Activated CD8-positive, alpha-beta T cell treated with anti-CD3 and anti-CD28 coated beads for 36 hours (primary cell): ENCODE data around the gene ATXN7L1. TPM values are rescaled to one million over a fixed set of nuclear protein-coding genes. Genes with fewer than 3 reads are reported as not detected.
"Not testable (repeated sequence)": the region's sequence is repeated elsewhere in the genome, so short reads cannot be mapped to it uniquely, and the experiment has no call there.

Experiments used
- ATAC-seq: fragments of 200-7000 bp; cut with Tn5 transposase; one replicate; pipeline ENCODE4 v1.10.0; 2021; ENCODE audit warnings: mild to moderate bottlenecking, moderate library complexity
- CTCF ChIA-PET: fragments of 350-600 bp; sonication (Branson Sonifier 250); formaldehyde crosslinking; loops from one replicate; lab custom pipeline; 2021; ENCODE audit warnings: antibody characterized with exemption; lab: Charles Lee
- POLR2A ChIA-PET: fragments of 350-600 bp; sonication (Branson Sonifier 250); formaldehyde crosslinking; loops from one replicate; lab custom pipeline; 2021; ENCODE audit warnings: antibody characterized with exemption; lab: Charles Lee
- DNase-seq: peaks from one replicate; pipeline ENCODE4 v3.0.0-alpha.2; 2020
- H3K27ac Mint-ChIP-seq: one replicate; pipeline ENCODE4 v1.8.0; 2021; ENCODE audit warnings: mild to moderate bottlenecking, mixed read lengths
- H3K27me3 Mint-ChIP-seq: one replicate; pipeline ENCODE4 v1.8.0; 2021; ENCODE audit warnings: mixed read lengths
- H3K36me3 Mint-ChIP-seq: one replicate; pipeline ENCODE4 v1.8.0; 2021; ENCODE audit warnings: low read depth, mixed read lengths
- H3K4me1 Mint-ChIP-seq: one replicate; pipeline ENCODE4 v1.8.0; 2021; ENCODE audit warnings: low read depth, mixed read lengths
- H3K4me3 Mint-ChIP-seq: one replicate; pipeline ENCODE4 v1.8.0; 2021; ENCODE audit warnings: mild to moderate bottlenecking, moderate library complexity, mixed read lengths
- H3K9me3 Mint-ChIP-seq: one replicate; pipeline ENCODE4 v1.8.0; 2021; ENCODE audit warnings: mixed read lengths
- intact Hi-C: fragments of 100-400 bp; cut with micrococcal nuclease; formaldehyde crosslinking; loops from one replicate; pipeline ENCODE4 v1.10.0; 2022
- total RNA-seq, 2 experiments: library from RNA; stranded (reverse); gene quantifications; one replicate each; pipeline ENCODE4 v1.2.3, GENCODE V29; 2021
- TF ChIP-seq, protein P1 (sequence below): fragments of 200-600 bp; IDR thresholded peaks from one replicate; pipeline ENCODE4 v1.8.0; 2022; ENCODE audit warnings: antibody characterized with exemption, mild to moderate bottlenecking

The ATXN7L1 gene
- total RNA-seq, 2 experiments from 2014 or later, result 4.8 to 5.3 TPM

DNA sequence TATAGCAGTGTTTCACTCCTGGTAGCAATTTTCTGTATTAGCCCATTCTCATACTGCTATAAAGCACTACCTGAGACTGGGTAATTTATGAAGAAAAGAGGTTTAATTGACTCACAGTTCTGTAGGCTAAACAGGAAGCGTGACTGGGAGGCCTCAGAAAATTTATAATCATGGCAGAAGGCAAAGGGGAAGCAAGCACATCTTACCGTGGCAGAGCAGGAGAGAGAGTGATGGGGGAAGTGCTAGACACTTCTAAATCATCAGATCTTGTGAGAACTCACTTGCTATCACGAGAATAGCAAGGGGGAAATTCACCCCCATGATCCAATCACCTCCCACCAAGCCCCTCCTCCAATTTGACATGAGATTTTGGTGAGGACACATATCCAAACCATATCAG lies 163.5 kb downstream of the ATXN7L1 start:
- intact Hi-C loops, result no loop called here
- CTCF ChIA-PET, result no interaction called here
- no peak for ATAC-seq
- Mint-ChIP-seq H3K4me3 (no peak overlapping the region), H3K27me3 (no peaks in the 10 kb centered on the region), H3K4me1 (peaks cover 8% of the 10 kb centered on the region), H3K27ac (no peak overlapping the region), H3K36me3 (peaks cover 24% of the 10 kb centered on the region), H3K9me3 (peaks cover 23% of the 10 kb centered on the region)
- POLR2A ChIA-PET, result no interaction called here
- TF ChIP-seq, protein P1, sequence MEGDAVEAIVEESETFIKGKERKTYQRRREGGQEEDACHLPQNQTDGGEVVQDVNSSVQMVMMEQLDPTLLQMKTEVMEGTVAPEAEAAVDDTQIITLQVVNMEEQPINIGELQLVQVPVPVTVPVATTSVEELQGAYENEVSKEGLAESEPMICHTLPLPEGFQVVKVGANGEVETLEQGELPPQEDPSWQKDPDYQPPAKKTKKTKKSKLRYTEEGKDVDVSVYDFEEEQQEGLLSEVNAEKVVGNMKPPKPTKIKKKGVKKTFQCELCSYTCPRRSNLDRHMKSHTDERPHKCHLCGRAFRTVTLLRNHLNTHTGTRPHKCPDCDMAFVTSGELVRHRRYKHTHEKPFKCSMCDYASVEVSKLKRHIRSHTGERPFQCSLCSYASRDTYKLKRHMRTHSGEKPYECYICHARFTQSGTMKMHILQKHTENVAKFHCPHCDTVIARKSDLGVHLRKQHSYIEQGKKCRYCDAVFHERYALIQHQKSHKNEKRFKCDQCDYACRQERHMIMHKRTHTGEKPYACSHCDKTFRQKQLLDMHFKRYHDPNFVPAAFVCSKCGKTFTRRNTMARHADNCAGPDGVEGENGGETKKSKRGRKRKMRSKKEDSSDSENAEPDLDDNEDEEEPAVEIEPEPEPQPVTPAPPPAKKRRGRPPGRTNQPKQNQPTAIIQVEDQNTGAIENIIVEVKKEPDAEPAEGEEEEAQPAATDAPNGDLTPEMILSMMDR, result no peak
- no peak for DNase-seq

DNA sequence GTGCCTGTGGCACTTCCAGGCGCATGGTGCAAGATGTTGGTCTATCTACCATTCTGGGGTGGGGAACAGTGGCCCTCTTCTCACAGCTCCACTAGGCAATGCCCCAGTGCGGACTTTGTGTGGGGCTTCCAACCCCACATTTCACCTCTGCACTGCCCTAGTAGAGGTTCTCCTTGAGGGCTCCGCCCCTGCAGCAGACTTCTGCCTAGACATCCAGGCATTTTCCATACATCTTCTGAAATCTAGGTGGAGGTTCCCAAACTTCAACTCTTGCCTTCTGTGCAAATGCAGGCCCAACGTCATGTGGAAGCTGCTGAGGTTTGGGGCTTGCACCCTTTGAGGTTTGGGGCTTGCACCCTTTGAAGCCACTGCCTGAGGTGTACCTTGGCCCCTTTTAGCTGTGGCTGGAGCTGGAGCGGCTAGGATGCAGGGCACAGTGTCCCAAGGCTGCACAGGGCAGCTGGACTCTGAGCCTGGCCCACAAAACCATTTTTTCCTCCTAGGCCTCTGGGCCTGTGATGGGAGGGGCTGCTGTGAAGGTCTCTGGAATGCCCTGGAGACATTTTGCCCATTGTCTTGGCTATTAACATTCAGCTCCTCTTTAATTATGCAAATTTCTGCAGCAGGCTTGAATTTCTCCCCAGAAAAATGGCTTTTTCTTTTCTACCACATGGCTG lies 164.5 kb downstream of the ATXN7L1 start:
- H3K27me3 Mint-ChIP-seq, result no peaks in the 10 kb centered on the region
- ATAC-seq (no peak), DNase-seq (no peak)
- CTCF ChIA-PET, result no interaction called here
- intact Hi-C loops, result no loop called here
- H3K36me3 Mint-ChIP-seq, result peaks cover 24% of the 10 kb centered on the region
- TF ChIP-seq, protein P1, result no peak
- H3K4me1 Mint-ChIP-seq, result peaks cover 15% of the 10 kb centered on the region
- H3K9me3 Mint-ChIP-seq, result peaks cover 23% of the 10 kb centered on the region
- no peak overlapping the region for H3K4me3 Mint-ChIP-seq
- POLR2A ChIA-PET, result no interaction called here
- no peak overlapping the region for H3K27ac Mint-ChIP-seq

DNA sequence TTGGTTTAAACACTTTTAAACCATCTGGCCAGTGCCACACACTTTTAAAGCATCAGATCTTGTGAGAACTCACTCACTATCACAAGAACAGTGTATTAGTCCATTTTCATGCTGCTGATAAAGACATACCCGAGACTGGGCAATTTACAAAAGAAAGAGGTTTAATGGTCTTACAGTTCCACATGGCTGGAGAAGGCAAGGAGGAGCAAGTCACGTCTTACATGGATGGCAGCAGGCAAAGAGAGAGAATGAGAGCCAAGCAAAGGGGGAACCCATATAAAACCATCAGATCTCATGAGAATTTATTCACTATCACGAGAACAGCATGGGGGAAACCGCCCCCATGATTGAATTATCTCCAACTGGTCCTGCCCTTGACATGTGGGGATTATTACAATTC lies 165.7 kb downstream of the ATXN7L1 start:
- POLR2A ChIA-PET, H3K27me3 Mint-ChIP-seq, intact Hi-C loops, DNase-seq, ATAC-seq, H3K4me3 Mint-ChIP-seq, H3K27ac Mint-ChIP-seq, CTCF ChIA-PET: not testable (repeated sequence)
- Mint-ChIP-seq H3K36me3 (peaks cover 24% of the 10 kb centered on the region), H3K9me3 (peaks cover 23% of the 10 kb centered on the region), H3K4me1 (peaks cover 15% of the 10 kb centered on the region)

DNA sequence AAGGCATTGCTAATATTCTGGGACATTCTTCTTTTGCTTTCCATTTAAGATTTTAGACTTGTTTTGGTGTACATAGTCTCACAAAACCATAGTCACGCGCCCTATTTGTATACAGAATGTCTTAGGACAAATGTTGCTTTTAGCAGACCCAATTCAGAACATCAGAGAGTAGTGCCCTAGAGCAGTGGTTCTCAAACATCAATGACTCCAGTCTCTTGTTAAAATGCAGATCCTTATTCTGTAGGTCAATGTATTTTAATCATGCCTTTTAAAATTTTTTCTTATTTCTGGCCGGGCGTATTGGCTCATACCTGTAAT lies 167.7 kb downstream of the ATXN7L1 start:
- Mint-ChIP-seq H3K4me3 (no peak overlapping the region), H3K27me3 (no peaks in the 10 kb centered on the region), H3K36me3 (peaks cover 24% of the 10 kb centered on the region), H3K9me3 (peaks cover 23% of the 10 kb centered on the region), H3K27ac (no peak overlapping the region), H3K4me1 (peaks cover 15% of the 10 kb centered on the region)
- TF ChIP-seq, protein P1, result no peak
- ChIA-PET CTCF (no interaction called here), POLR2A (no interaction called here)
- no peak for ATAC-seq
- DNase-seq, result no peak
- intact Hi-C loops, result no loop called here

DNA sequence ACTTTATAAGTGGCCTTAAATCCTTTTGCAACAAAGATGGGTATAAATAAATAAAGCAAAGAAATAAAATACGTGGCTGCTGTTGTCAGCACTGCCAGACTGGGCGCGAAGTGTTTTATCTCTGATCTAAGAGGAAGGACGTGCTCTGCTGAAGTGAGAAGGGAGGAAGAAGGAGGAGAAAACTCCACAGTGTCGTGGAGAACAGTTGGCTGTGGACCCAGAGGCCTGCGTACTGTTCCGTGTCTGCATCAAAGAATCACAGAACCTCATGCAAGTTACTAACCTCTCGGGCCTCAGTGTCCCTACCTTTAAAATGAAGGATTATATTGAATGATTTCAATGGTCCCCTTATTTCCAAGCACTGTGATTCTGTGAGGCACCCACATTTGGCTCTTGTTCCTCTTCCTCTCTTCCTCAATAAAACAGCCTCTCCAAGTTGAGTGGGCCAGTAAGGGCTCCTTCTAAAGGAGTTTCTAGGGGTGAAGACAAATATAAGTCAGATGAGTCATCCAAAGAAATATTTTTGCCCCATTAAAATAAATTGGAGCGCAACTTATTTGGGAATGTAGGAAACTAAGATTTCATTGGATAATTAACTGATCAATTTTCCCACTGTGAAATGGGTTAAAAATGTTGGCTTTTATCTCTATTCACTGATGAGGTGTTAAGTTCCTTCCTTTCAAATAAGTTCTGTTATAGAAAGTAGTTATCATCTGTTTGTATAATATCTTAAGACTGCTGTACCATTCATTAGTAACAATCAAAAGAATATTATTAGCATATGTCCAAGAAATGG lies 168.2 kb downstream of the ATXN7L1 start:
- CTCF ChIA-PET, result interaction anchor here (1.0 kb wide), 1 partner anchor 51 kb away, joined by 7 read pairs; no protein-coding TSS in a partner anchor
- H3K4me1 Mint-ChIP-seq, result peaks cover 15% of the 10 kb centered on the region

More for the DNA sequence above, 168.2 kb downstream of the ATXN7L1 start:
- no peak overlapping the region for H3K27ac Mint-ChIP-seq
- no peak overlapping the region for H3K4me3 Mint-ChIP-seq
- ATAC-seq (no peak), DNase-seq (no peak)
- peaks cover 22% of the 10 kb centered on the region for H3K36me3 Mint-ChIP-seq
- no peaks in the 10 kb centered on the region for H3K27me3 Mint-ChIP-seq
- intact Hi-C loops, result no loop called here
- TF ChIP-seq, protein P1, result no peak
- peaks cover 19% of the 10 kb centered on the region for H3K9me3 Mint-ChIP-seq
- POLR2A ChIA-PET, result no interaction called here
